GM19455 (cell line): ENCODE data around the gene SCNN1B.

ENCODE experiments used
- ATAC-seq: cut with Tn5 transposase; IDR thresholded peaks from one replicate; pipeline ENCODE4 v1.9.1; 2021; ENCODE audit not compliant: unreplicated experiment

SCNN1B gene

DNA sequence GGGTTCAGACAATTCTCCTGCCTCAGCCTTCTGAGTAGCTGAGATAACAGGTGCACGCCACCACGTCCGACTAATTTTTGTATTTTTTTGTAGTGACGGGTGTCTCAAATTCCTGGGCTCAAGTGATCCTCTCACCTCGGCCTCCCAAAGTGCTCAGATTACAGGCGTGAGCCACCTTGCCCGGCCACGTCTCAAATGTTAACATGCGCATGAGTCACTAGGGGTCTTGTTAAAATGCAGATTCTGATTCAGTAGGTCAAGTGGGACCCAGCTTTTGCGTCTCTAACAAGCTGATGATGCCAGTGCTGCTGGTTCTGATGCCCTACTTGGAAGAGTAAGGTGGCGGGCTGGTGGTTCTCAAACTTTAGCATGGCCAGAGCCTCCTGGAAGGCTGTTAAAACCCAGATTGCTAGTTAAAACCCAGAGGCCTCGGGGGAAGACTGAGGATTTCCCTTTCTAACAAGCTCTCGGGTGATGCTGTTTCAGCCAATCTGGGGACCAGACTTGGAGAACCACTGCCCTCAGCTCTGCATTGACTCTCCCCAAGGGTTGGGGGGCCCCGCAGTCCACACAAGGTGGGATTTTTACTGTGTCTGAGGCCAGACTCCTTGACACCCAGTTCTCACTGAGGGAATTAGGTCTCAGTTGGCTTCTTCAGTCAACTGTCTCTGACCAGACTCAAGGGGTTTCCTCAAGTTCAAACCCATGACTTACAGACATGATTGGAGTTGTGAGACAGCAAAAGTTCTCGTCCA, 17.9 kb downstream of the SCNN1B start:
- ATAC-seq: no peak

DNA sequence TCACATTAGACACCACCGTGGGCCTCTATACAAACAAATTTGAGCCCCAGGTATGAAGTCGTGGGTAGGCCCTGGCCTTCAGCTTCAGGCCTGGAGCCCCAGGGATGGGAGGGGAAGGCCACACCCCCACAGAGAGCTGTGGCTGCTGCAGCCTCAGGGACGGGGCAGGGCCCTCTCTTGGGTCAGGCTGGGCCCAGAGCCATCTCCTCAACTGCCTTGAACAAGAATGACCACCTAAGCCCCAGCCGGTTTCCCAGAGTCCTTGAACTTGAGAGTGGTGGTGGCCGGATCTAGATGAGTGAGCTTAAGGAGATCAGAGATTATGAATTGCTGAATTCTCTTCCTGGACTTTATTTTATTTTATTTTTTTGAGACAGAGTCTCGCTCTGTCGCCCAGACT, 18.6 kb downstream of the SCNN1B start:
- no peak for ATAC-seq

DNA sequence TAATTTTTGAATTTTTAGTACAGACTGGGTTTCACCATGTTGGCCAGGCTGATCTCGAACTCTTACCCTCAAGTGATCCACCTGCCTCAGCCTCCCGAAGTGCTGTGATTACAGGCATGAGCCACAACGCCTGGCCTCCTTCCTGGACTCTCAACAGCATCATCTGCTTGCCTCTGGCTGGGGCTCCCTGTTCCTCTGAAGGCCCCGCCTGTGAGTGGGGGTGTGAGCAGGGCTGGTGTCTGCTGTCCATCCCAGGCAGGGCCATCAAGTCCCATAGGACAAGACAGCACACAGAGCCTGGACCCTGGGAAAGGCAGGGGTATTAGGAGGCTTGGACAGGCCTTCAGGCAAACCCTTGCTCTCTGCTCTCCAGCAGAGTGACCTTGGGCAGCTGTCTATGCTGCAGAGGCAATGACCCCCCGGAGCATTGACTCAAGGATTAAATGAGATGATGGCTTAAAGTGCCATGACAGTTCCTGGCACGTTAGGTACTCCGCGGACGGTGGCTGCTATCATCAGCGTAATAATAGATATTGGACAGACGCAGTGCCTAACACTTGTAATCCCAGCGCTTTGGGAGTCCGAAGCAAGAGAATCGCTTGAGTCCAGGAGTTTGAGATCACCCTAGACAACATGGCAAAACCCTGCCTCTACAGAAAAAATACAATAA, 19.2 kb downstream of the SCNN1B start:
- ATAC-seq: no peak

DNA sequence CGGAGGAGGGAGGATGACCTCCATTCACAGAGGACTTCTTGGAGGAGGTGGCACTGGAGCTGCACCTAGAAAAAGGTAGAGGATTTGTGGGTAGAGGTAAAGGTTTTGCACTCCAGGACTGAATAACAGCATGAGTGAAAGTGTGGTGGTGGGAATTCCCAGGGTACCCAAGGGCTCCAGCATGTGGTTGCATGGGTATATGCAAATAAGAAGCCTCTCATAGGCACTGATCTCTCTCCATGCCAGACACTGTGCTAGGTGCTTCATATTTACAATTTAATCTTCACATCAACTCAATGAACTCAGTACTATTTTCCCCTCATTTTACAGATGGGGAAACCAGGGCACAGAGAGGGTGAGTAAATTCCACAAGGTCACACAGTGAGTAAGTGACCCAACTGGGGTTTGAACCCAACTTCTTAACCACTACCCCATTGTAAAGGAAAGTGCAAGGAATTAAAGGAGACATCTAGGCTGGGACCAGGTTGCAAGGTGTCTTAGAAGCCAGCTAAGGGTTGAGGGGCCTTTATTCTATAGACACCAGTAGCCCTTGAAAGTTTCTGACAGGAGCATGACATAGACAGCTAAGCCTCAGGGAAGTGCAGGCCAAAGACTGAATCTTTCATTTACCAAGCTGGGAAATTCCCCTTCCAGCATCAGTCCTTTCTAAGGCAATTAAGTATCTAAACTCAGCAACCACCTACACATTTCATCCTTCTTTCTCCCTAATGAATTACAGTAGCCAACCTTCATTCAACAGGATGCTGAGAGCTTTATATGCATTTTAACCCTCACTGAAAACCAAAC, 21.3 kb downstream of the SCNN1B start:
- no peak for ATAC-seq

DNA sequence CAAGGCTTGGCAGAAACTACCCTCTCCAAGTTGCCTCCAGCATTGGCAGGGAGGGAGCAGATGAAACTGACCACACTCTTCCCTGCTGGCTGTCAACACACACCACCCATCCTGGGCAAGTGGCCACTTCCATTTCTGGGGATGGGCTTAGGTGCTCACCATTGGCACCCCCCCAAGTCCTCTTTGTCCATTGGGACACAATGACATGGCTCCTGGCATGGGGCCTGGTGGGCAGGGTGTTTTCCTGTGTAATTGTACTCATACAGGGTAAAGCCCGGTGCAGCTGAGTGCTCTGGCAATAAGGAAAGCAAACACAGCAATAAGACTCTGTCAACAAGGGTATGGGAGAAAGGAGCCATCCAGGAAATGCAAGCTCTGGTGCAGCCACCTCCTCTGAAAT, 22.6 kb downstream of the SCNN1B start:
- no peak for ATAC-seq

DNA sequence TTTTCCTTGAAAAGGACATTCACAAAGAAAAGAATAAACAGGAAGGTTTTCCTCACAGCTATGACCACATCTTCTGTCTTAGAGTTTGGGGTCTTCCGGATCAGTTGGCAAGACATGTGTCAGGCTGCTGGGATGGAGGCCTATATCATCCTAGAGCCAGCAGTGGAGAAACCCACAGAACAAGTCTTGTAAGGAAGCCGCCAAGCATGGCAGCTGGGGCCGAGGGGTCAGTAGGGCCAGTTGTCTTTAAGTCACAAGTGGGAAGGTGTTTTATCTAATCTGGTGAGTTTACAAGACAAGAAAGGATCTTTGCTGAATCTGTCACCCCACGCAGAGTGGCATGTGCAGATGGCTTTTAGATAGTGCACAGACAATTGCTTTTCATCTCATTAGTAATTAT, 25.7 kb downstream of the SCNN1B start:
- no peak for ATAC-seq

GRCh38 chr16:23330161-23330560, 28.1 kb downstream of the SCNN1B start:
- no peak for ATAC-seq

- ATAC-seq: no peak
Measured at GRCh38 chr16:23330583-23331249, 28.6 kb downstream of the SCNN1B start.

DNA sequence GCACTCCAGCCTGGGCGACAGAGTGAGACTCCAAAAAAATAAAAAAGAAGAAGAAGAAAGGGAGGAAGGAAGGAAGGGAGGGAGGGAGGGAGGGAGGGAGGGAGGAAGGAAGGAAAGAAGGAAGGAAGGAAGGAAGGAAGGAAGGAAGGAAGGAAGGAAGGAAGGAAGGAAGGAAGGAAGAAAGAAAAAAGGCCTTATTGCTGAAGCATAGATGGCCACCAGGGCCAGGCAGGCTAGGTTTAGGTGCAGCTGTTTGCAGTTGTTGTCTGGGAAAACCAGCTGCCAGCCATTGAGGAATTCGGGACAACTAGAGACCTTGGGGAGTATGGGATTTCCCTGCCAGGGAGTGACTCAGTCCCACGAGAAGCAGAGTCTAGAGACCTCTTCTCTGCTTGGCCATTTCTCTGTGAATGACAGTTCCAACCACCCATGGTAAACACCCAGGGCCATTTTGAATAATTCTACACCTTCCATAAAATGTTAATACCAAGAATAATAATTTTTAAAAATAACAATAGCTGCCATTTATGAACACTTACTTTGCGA, 31.0 kb downstream of the SCNN1B start:
- ATAC-seq: no peak

- no peak for ATAC-seq
Measured at GRCh38 chr16:23333831-23334456, 31.8 kb downstream of the SCNN1B start.

DNA sequence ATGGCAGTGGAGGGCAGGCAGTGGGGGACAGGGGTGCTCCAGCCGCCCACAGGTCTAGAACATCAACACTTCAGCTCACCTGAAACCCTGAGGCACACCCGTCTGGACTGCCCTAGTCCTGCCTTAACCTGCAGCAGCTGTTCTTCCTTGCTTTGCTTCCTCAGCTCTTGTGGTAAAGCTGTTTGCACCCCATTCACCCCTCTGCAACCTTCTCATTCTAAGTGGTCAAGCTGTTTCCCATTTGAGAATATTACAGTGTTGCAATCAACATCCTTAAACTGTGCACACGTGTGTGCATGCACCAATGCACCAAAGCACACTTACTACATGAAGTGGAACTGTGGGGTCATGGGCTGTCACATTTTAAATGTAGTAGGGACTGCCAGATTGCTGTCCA, 32.4 kb downstream of the SCNN1B start:
- no peak for ATAC-seq

DNA sequence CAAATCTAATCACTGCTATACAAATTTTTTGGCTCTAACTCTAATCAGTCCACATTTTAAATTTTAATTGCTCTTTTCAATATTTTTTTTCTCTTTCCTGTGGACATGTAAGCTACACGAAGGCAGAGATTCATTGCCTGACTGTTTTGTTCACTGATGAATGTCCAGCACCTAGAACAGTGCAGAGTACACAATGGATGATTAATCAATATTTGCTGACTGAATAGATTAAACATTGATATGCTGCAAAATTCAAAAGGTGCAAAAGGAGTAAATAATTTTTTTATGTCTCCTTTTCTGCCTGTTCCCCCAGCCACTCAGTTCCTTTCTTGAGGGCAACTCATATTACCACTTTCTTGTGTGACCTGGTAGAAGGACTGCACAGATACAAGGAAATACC, 32.8 kb downstream of the SCNN1B start:
- ATAC-seq: no peak

DNA sequence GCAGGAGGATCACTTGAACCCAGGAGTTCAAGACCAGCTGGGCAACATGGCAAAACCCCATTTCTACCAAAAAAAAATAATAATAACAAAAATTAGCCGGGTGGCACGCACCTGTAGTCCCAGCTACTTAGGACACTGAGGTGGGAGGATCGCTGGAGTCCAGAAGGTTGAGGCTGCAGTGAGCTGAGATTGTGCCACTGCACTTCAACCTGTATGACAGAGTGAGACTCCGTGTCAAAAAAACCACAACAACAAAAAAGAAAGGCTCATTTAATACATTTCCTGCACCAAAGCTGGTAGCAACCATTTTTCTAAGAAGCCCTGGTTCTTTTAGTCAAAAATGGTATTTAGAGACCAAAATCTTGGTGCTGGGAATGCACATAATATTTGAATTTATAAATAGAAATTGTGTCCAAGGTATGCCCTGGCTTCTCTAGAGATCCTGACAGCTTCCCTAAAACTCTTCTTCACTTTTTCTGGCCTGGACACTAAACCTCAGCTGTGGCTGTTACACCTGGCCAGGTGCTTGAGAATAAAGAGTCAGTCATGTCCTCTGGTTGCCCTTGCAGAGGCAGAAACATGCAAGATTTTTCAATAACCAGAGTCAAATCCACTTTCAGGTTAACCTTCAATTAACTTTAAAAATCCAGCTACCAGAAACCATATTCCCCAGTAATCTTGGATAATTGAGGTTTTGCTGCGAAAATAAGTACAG, 35.9 kb downstream of the SCNN1B start:
- no peak for ATAC-seq

DNA sequence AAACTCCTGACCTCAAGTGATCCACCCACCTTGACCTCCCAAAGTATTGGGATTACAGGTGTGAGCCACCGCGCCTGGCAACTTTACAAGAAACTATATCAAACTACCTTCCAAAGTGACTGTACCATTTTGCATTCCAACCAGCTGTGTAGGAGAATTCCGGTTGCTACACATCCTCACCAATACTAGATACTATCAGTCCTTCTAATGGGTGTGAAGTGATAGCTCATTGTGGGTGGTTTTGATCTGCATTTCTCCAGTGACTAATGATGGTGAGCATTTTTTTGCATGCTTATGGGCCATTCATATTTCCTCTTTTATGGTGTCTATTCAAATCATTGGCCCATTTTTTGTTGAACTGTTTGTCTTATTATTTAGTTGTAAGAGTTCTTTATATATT, 37.7 kb downstream of the SCNN1B start:
- ATAC-seq: no peak

- ATAC-seq: no peak
Measured at GRCh38 chr16:23342083-23342640, 40.1 kb downstream of the SCNN1B start.

GRCh38 chr16:23343643-23344612, 41.8 kb downstream of the SCNN1B start:
- no peak for ATAC-seq

DNA sequence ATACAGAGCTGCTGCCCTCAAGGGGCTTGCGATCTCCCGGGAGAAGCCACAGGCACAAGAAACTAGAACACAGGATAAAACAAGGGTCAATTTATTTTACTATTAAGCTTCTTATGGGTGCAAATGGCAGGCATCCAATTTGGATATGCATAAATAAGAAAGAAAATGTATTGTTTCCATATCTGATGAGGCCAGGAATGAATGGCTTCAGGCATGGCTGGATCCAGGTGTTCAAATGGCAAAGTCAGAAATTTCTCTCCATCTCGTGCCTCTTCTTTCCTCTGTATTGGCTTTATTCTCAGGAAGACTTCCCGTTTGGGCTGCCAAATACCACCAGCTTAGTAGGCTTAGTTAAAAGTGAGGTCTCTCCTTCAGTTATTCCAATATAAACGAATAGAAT, 43.1 kb downstream of the SCNN1B start:
- no peak for ATAC-seq
